Measurements from ENCODE around the gene MRTO4.
"Not testable (repeated sequence)": the region's sequence is repeated elsewhere in the genome, so short reads cannot be mapped to it uniquely, and the experiment has no call there.

The MRTO4 gene

GRCh38 chr1:19294638-19295037 is 43.0 kb downstream of the MRTO4 start:
- no peak overlapping the region for H3K4me3 ChIP-seq (replicated peaks in 1 of 2; ENCODE audit: low read depth in 2 of 2, low read length in 2 of 2)
- DNase-seq (ENCODE audit: low read depth in 2 of 2), result no peak
- TF ChIP-seq, protein P1, sequence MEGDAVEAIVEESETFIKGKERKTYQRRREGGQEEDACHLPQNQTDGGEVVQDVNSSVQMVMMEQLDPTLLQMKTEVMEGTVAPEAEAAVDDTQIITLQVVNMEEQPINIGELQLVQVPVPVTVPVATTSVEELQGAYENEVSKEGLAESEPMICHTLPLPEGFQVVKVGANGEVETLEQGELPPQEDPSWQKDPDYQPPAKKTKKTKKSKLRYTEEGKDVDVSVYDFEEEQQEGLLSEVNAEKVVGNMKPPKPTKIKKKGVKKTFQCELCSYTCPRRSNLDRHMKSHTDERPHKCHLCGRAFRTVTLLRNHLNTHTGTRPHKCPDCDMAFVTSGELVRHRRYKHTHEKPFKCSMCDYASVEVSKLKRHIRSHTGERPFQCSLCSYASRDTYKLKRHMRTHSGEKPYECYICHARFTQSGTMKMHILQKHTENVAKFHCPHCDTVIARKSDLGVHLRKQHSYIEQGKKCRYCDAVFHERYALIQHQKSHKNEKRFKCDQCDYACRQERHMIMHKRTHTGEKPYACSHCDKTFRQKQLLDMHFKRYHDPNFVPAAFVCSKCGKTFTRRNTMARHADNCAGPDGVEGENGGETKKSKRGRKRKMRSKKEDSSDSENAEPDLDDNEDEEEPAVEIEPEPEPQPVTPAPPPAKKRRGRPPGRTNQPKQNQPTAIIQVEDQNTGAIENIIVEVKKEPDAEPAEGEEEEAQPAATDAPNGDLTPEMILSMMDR (IDR thresholded peaks at IDR 0.05; ENCODE audit: low read depth, low read length), result no peak

GRCh38 chr1:19300211-19300610 is 48.6 kb downstream of the MRTO4 start:
- DNase-seq (ENCODE audit: low read depth in 2 of 2), result no peak
- TF ChIP-seq, protein P1 (IDR thresholded peaks at IDR 0.05; ENCODE audit: low read depth, low read length), result no peak
- no peak overlapping the region for H3K4me3 ChIP-seq (replicated peaks in 1 of 2; ENCODE audit: low read depth in 2 of 2, low read length in 2 of 2)

- not testable (repeated sequence) for H3K4me3 ChIP-seq (replicated peaks in 1 of 2; ENCODE audit: low read depth in 2 of 2, low read length in 2 of 2); DNase-seq (ENCODE audit: low read depth in 2 of 2)
Measured at GRCh38 chr1:19304081-19304480, 52.5 kb downstream of the MRTO4 start.

- H3K4me3 ChIP-seq (replicated peaks in 1 of 2; ENCODE audit: low read depth in 2 of 2, low read length in 2 of 2), result no peak overlapping the region
- no peak for DNase-seq (ENCODE audit: low read depth in 2 of 2)
- TF ChIP-seq, protein P1 (IDR thresholded peaks at IDR 0.05; ENCODE audit: low read depth, low read length), result no peak
Measured at GRCh38 chr1:19305880-19306279, 54.3 kb downstream of the MRTO4 start.

GRCh38 chr1:19306941-19307340 is 55.3 kb downstream of the MRTO4 start:
- TF ChIP-seq, protein P1 (IDR thresholded peaks at IDR 0.05; ENCODE audit: low read depth, low read length), result no peak
- no peak for DNase-seq (ENCODE audit: low read depth in 2 of 2)
- no peak overlapping the region for H3K4me3 ChIP-seq (replicated peaks in 1 of 2; ENCODE audit: low read depth in 2 of 2, low read length in 2 of 2)

DNA sequence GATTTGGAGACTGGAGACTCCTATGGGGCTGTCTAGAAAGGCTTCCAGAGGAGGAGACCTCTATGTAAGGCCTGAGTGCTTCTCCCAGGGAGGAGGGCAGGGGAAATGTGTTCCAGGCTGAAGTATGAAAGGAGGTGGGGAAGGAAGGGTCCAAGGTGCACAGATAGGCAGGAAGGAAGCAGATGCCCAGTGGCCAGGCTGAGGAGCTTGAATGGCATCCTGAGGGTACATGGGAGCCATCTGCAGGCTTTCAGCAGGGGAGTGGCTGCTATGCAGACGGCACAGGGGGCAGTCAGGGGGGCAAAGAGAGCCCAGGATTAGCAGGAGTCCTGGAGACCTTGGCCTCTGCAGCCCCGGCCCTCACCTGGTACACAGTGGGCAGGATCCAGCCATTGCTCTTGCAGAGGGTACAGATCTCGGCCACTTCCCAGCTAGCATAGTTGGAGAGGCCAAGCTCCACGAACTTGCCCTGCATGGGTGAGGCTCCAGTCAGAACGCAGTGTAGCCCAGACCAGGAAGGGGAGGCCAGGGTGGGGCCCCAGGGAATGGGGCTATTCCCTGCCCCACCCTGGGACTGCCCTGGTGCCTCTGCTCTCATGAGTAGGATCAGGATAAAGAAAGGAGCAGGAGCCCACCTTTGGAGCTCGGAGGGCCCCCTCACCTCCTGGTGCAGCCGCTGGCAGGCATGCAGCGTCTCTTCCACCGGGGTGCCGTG is 56.3 kb downstream of the MRTO4 start:
- DNase-seq (ENCODE audit: low read depth in 2 of 2), result no peak

DNA sequence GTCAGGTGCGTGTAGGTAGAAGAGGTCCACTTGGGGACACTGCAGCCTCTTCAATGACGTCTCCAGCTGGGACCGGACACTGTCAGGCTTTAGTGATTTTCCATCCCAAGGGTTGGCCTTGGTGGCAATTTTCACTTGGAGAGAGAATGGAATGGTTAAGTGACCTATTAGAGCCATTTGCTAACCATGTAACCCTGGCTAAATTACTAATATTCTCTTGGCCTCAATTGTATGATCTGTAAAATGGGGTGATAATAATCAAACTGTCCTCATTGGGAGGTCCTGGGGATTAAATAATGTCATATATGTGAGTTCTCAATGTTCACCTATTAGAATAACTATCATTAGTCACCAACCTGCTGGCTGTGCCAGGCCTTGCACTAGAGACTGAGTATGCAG is 56.9 kb downstream of the MRTO4 start:
- TF ChIP-seq, protein P1 (IDR thresholded peaks at IDR 0.05; ENCODE audit: low read depth, low read length), result no peak
- H3K4me3 ChIP-seq (replicated peaks in 1 of 2; ENCODE audit: low read depth in 2 of 2, low read length in 2 of 2), result no peak overlapping the region
- DNase-seq (ENCODE audit: low read depth in 2 of 2), result no peak

More for the DNA sequence above, 56.3 kb downstream of the MRTO4 start:
- TF ChIP-seq, protein P1 (IDR thresholded peaks at IDR 0.05; ENCODE audit: low read depth, low read length), result no peak
- H3K4me3 ChIP-seq (replicated peaks in 1 of 2; ENCODE audit: low read depth in 2 of 2, low read length in 2 of 2), result no peak overlapping the region

Measured in cardiac fibroblast (primary cell).